NCI-H146 treated with DMSO at 0.1 percent for 48 hours (cell line): ENCODE results near the gene TNS2.

ENCODE experiments used
- DNase-seq: peaks from one replicate; lab custom pipeline; 2025; ENCODE audit not compliant: unreplicated experiment; lab: John Stamatoyannopoulos, UW

Gene TNS2

DNA sequence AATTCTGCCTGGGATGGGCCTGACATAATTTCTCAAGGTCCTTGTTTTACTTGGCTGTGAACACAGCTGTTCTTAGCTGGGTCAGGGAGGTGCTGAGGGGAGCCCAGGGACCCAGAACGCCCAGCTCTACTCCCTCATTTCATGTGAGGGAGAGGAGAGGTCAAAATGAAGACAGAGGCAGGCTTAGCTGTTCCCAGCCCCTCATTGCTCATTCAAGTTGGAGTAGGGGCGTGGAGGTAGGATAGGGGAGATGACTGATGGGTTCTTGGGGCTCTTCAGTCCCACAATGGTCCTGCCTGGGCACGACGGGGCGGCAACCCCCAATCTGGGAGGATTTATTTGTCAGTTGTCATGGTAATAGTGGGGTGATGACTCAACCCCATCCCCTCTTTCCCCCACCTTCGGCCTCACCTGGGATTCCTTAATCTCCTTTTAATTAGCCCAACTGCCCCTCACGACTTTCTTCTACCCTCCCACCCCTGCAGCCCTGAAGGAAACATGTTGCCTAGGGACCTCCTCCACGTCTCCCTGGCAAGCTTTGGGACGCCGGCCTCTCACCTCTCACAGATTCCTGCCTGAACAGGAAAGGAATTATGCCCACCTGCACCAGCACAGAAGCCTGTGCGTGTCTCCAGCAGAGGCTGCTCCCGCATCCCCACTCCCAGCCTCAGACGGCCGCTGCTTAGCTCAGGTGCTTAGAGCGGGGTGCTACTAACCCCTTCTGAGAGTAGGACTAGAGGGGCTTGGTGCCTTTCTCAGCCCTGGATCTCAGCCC is 19.1 kb downstream of the TNS2 start:
- no peak for DNase-seq

DNA sequence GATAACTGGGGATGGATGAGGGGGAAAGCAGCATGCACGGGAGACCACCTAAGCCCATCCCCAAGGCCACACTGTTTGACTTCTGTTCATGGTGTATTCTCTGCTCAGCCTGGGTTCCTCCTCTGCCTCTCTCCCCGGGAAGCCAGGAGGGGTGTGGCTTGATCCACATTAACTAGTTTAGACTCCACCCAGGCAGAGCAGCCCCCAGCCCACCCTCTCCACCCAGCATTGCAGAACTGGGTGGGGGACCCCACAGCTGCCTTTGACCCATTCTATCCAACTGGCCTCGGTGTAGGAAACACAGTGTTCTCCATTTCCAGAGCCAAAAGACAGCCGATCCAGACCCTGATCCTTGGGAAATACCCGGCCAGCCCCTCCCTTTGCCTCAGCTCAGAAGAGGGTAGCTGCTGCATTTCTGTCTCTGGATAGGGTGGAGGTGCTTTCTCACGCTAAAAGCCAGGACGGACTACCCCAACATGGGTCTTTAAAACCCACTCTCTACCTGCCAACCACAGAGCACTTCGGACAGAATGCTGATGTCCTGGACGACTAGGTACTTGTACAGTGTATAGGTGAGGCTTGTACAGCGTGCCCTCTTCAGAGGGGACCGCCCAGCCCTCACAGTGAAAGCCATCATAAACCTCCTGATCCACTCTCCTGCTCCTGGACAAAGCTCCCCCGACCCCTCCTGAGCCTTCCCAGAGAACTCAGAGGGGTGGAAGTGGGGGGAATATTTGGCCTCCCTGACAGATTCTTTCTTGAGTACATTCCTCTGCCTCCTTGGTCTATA is 20.0 kb downstream of the TNS2 start:
- DNase-seq = no peak

DNA sequence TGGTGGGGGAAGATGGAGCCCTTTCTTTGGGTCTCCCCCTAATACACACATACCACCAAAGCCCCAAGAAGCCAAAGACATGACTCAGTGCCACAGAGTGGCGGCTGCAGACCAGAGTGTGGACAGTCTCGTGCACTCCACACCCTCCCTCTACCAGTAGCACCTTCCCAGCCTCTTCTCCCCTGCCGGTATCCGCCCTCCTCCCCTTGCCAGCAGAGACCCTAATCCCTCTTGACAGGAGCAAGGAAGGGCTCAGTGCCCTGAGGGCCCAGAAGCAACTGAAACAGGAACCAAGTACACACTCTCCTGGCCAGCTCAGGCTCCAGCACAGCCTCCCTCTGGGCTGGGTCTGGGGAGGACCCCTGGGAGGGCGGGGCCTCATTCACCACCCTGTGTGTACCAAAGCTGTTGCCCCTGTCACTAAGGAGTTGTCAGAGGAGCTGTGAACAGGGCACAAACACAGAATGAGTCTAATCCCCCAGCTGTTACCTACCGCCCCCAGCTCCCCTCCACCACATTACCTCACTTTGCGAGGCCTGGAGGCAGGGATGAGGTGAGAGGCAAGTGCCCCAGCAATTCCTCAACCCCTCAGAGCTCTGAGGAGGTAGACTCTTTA is 21.1 kb downstream of the TNS2 start:
- no peak for DNase-seq

DNA sequence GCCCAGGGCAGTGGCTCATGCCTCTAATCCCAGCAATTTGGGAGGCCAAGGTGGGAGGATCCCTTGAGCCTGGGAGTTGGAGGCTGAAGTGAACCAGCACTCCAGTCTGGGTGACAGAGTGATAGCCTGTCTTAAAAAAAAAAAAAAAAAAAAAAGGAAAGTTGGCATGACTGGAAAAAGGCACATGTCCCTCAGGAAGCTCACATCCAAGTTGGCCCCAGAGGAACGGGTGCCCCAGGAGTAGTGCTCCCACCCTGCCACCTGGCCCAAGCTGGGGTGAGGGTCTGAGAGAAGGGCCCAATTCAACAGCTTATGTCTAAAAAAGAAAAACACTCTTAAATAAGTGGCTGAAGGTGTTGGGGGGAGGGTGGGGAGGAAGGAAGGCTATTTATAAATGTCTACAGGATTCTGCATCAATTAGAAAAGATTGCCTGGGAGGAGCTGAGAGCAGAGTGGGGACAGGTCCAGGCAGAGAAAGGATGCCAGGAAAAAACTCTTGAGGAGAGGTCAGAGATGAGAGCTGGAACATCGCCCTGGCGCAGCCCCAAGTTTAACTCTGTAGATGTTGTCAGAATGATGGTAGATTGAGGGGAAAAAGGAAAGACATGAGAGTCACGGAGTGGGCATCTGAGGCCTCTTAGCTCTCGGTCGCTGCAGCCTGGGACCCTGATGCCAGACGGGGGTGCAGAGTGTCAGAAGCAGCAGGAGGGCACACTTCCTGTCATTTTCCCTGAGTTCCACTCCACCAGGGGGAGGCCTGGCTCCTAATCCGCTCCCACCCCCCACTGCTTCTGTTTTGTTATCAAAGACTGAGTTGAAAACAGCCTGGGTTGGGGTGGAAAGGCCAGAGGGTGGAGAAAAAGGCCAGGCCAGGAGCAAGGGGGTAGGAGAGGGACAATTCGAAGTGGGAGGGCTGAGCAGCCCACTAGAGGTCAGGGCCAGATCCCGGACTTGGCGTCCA is 22.0 kb downstream of the TNS2 start:
- DNase-seq = no peak

DNA sequence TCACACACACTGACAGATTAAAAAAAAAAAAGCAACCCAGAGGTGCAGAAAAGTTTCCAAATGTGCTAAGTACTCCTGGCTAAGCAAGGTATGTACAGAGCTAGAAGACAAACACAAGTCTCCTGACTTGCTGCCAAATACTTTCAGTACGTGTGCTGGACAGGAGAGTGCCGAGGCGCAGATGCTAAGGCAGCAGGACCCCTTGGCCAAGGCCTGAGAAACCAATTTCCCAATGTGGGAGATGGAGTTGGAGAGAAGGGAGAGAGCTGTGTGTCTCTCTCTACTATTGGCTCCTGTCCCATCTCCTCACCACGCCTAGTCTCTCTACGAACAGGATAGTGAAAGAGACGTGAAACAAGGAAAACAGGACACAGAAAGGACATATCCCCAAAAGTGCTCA is 24.0 kb downstream of the TNS2 start:
- no peak for DNase-seq

DNA sequence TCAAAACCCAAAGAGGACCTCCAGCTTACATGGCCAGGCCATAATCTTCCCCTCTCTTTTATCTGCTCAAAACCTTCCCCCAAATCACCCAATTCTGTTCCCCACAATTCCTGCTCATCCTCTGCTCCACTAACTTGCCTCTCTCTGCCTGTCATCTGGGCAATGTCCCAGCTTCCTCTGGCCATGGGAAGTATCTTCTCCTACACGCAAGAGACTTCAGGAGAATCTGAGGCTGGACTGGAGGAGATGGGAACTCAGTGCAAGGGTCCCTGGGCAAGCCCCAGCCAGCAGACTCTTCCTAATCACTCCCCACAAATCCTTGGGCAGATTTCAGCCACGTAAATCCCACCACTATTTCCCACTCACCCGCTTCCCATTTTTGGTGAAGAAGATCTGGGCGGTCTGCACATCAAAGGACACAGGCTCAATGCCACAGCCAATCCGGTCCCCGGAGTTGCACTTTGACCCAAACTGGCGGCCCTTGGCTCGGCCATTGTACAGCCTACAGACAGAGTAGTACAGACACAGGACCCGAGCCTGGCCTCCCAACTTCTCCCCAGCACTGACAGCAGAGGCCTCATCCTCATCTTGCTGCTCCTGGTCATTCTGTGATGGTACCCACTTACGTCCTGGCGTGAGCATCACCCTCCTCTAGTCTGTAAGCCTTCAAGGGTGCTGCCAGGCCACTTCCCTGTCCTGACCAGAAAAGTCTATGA is 24.6 kb downstream of the TNS2 start:
- no peak for DNase-seq

DNA sequence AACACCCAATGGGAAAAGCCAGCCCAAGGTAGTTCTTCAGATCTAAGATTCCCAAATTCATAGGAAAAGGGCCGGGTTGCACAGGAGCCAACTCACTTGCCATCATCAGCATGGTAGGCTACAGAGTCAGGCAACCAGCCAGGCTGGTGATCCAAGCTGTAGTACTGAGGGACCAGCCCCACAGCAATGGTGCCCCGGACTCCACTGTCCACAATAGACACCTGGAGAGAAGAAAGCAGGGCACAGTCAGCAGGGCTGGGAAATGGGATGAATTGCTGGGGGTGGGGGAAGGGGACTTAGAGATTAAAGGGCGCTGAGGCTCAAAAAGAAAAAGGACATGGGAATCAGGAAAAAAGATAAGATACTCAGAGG is 25.1 kb downstream of the TNS2 start:
- no peak for DNase-seq

DNA sequence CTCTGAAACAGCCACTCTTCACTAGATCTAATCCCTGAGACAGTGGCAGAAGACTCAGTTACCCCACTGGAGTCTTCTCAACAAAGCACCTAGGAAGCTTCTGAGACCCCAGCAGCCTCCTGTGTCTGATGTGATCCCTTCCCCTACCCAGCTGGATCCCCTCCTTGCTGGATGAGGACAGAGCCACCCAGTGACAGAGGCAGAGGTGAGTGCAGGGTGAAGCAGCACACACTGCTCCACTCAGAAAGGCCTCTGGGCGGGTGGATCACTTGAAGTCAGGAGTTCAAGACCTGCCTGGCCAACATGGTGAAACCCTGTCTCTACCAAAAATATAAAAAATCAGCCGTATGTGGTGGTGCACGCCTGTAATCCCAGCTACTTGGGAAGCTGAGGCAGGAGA is 26.6 kb downstream of the TNS2 start:
- DNase-seq = no peak

DNA sequence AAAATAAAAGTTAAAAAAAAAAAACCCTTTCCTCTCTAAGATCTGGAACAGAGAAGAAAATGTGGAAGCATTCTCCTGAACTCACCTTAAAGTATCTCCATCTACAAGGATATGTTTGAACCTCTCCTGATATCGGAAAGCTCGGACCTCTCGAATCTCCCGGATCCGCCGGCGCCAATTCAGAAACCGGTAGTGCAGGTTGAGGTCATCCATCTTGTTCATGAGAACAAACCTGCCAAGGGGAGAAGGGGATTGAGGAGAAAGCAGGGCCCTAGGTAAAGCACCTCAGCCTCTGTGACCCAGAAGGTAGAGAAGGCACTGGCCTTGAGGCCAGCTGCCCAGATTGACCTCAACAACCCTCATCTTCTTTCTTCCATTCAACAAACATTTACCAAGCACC is 27.2 kb downstream of the TNS2 start:
- no peak for DNase-seq

DNA sequence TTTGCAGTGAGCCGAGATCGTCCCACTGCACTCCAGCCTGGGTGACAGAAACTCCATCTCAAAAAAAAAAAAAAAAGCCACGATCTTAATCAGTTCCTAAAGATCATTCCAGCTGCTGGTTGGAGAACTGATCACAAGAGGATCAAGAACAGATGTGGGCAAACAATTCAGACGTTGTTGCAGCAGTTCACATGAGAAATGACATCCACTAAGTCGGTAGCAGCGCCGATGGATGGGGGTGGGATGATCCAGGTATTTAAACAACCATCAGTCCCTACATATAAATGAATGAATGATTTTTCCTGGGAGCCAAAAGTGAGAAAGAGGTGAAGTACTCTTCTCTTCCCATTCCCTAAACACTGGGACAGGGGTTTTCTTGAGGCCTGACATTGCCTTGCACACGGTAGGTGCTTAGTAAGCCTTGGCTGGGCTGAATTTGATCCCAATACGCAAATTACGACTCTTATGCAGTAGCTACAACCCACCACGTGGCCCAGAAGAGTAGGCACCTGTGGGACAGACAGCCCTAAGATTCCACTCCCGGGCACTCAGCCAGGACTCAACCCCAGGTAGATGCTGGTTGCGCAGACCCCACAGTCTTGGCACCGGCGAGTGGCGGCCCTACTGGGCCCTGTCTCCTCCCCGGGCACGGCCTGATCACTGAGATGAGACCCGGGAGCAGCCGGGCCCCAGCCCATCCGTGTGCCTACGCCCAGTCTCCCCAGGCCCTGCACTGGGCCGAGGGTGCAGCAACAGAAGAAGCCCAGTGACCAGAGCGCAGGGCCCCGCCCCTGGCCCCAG is 28.8 kb downstream of the TNS2 start:
- DNase-seq = no peak

DNA sequence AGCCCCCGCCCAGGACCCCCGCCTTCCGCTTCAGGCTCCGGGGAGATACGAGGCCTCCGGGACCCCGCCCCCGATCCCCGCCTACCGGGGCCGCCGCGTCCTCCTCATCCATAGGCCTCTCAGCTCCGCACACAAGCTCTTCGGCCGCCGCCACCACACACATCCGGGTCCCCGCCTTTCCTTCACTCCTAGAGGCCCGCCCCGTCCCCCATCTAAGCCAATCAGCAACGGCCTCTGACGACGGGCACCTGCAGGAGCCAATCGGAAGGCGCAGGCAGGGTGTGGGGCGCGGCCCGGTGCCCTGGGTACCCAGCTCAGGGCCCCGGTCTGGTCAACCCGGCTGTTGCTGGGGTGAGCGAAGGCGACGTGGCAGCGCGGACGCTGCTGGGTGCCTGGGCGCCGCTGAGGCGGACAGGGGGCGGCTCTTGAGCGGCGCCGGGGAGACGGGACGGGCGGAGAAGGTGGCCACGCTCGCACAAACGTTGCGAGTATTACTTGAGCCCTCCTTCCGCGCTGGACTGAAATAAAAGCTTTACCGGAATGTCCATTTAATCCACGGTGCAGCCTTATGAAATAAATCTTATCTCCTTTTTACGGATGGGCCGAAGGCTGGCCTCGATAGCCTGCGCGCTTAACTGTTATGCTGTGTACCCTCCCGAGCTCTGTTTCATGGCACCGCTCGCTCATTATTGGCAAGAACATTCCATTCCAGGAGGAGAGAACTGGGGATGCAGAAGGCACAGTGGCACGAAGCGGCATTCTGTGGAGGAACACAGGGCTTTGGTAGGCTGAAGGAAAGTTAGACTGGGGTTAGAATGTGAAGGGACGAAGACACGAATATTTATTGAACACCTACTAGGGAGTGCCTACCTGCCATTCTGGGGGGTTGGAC is 29.6 kb downstream of the TNS2 start, which contains the start of gene SPRYD3:
SPRYD3 (minus strand) TSS at position 165 of the 892 bp plus-strand sequence; CDS start at position 108, 57 bp downstream.
- DNase-seq = peak; percentile 96

DNA sequence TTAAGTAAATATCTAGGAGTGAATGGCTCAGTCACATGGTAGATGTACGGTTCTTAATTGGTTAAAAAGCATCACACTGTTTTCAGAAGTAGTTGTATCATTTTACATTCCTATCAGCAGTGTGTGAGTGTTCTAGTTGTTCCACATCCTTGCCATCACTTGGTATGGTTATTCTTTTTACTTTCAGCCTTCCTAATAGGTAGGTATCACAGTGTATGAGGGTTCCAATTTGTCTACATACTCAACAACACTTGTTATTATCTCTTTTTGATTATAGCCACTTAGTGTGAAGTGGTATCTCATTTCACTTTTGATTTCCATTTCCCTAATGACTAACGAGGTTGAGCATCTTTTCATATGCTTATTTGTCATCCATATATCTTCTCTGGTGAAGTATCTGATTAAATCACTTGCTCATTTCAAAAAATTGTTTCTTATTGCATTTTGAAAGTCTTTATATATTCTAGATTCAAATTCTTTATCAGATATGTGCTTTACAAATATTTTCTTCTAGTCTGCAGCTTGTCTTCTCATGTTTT is 32.8 kb downstream of the TNS2 start:
- DNase-seq = no peak

DNA sequence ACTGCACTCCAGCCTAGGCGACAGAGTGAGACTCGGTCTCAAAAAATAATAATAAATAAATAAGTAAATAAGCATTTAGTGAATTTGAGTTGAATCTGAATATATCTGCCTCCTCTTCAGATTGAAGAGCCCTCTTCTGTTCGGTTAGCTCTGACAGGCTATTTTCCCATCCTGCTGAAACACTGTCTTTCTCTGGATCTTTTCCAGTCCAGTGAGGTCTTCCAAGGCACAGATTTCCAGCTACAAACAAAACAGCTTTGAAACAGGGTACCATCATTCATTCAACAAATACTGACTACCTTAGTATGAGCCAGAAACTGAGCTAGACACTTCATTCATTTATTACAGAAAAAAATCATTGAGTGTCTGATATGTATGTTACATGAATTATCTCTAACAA is 36.5 kb downstream of the TNS2 start:
- no peak for DNase-seq

DNA sequence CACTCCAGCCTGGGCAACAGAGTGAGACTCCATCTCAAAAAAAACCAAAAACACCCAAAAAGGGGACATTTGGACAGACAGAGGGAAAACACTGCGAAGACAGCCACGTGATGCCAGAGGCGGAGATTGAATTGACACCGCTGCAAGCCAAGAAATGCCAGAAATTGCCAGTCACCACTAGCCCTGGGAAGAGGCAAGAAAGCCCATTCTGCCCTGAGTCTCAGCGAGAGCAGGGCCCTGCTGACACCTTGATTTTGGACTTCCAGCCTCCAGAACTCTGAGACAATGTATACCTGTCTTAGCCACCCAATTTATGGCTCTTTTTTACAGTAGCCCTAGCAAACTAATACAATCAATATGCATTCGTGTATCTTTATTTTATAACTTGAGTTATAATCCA is 40.2 kb downstream of the TNS2 start:
- no peak for DNase-seq

DNA sequence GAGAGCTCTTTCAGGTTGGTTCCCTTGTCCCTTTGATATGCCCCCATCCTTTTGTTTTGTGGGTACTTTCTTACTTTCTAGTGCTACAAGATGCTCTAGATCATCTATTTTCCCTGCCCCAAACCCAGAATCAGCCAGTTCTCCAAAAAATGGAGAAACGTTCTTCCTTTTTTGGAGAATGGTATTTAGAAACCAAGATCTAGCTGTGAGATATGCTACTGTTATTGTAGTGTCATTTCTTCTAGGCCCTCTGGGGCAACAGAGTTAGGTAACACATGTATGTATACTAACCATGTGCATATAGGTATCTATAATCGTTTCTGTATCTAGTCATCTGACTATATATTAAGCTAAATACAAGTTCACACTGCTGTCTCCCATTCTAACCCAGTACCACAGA is 40.7 kb downstream of the TNS2 start:
- DNase-seq = no peak

DNA sequence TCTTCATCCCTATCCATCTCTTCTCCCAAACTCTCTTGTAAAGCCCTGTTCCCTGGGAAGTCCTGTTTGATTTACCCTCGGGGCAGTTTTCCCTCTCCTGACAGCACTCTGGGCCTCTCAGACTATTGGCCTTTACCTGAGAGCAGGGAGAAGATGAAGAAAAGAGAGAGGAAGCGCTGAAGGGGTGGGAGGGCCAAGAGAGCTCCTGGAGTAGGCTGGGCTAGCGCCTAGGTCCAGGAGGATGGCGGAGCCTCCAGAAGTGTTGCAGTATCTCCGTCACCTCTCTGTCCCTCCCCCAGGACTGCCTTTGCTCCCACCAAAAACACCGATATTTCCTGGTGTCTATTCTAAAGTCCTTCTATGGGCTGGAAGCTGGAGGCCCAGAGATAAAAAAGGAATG is 41.9 kb downstream of the TNS2 start:
- DNase-seq = no peak

DNA sequence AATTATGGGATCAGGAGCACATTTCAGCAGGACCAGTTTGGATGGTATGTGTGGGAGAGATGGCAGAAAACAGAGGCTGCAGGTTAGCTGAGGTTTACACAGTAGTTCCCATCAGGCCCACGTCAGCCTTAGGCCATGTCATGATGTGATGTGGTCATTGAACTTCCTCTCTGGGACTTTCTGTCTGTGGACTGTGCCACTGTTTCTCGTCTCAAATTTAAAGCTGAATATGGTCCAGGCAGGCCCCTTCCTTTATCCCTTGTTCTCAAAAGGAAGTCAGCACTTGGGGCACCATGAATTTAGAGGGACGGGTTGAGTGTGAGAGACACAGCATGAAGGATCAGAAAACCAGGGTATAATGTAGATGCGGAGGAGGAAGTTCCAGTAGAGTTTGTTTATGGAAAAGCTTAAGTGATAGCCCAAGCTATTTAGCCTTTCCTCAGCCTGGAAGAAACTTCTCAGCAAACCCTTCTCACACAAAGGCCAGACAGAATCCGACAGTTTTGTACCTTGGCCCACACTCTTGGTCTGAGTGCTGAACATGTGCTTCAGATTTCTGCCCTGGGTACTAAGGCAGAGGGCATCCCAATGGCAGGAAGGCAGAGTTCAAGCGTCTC is 44.0 kb downstream of the TNS2 start:
- no peak for DNase-seq

DNA sequence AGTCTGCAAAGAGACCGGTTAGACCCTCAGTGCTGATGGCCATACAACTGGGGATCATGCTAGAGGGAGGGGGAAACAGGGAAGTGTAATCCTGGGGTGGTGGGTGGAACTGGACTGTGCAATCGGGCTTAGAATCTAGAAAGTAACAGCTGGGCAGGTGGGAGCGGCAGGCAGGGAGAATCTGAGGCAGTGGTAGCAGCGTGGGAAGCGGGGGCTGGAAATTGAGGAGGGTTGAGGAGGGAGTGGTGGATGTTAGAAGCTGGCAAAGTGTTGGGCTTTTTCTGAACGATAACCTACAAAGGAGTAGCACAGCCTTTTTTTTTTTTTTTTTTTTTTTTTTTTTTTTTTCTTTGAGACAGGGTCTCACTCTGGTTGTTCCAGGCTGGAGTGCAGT is 44.5 kb downstream of the TNS2 start:
- DNase-seq = no peak
